ENCODE measurements around the gene RBMS3.

RBMS3 gene

GRCh38 chr3:29537889-29538609, 257.2 kb downstream of the RBMS3 start:
- no peak for DNase-seq

GRCh38 chr3:29538610-29538958, 257.7 kb downstream of the RBMS3 start:
- DNase-seq = no peak

DNA sequence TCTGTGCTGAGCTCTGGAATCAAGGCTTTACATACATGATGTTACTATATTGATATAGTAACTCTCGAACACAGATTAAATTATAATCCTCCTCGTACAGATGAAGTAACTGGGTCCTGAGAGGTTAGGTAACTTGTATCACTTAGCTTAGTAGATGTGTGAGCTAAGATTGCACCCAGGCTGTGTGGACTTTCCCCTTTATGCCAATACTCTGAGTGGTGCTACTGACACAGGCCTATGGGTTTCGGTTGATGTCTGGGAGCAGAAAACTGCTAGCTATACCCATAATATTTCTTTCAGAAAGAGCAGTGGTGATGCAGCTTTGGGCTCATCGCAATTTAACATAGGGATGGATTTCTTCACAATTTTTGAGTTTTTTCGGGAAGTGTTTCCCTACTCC, 259.7 kb downstream of the RBMS3 start:
- no peak for DNase-seq

DNA sequence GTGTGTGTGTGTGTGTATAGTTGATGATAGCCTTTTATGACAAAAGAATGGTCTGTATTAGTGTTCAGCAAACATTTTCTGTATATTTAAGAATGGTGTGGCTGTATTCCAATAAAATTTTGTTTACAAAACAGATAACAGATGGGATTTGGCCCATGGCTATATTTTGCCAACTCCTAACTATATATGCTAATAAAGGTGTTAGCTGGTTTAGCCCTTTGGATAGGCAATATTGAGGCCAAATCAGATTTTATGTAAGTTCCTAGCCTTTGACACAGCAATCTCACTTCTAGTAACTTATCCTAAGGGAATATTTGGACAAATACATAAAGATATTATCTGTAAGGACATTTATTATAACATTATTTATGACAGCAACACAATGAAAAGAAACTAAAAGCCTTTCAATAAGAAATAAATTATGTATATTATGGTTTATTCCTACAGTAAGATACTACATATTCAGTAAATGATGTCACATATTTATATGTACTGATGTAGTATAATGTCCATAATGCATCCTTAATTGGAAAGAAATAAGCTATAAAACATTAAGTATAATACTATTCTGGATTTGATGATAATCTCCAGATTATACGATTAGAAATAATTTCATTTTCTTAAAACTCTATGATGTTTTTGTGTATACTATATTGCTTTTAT, 264.0 kb downstream of the RBMS3 start:
- DNase-seq = no peak

GRCh38 chr3:29545615-29546014, 264.7 kb downstream of the RBMS3 start:
- DNase-seq = no peak

GRCh38 chr3:29552051-29552450, 271.2 kb downstream of the RBMS3 start:
- no peak for DNase-seq

DNA sequence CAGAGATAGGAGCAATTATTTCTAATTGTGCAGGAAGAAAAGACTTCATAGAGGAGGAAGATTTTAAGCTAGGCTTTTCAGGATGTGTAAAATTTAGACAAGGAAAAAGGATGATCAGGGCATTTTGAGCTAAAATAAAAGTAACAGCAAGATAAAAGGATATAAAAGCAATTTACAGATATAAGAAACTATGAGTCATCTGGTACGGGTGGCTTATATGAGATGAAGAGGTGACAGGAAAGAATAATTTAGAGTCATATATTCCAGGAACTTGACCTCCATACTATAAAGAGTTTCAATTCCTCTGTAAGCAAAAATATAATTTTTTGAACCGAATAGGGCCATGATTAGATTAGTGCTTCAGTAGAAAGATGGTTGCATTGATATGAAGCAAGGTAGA, 273.7 kb downstream of the RBMS3 start:
- no peak for DNase-seq

GRCh38 chr3:29555590-29555989, 274.7 kb downstream of the RBMS3 start:
- no peak for DNase-seq

- no peak for DNase-seq
These were observed 276.3 kb downstream of the RBMS3 start for GRCh38 chr3:29557186-29557585.

DNA sequence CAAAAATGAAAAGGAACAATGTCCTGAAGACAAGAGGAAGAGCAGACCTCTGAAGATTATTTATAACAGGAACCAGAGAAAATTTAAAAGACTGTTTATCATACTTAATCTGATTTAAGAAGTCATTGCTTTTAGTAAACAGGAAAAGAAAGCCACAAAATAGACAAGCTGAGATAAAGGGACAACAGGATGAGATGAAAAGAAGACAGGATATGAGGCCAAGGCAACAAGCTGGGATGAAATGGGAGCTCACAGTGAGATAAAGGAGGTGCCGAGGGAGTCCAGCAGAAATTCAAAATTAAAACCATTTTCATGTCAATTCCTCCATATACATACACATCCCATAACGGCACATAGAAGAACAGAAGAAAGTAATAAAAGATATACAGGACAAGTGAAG, 277.0 kb downstream of the RBMS3 start:
- no peak for DNase-seq

DNA sequence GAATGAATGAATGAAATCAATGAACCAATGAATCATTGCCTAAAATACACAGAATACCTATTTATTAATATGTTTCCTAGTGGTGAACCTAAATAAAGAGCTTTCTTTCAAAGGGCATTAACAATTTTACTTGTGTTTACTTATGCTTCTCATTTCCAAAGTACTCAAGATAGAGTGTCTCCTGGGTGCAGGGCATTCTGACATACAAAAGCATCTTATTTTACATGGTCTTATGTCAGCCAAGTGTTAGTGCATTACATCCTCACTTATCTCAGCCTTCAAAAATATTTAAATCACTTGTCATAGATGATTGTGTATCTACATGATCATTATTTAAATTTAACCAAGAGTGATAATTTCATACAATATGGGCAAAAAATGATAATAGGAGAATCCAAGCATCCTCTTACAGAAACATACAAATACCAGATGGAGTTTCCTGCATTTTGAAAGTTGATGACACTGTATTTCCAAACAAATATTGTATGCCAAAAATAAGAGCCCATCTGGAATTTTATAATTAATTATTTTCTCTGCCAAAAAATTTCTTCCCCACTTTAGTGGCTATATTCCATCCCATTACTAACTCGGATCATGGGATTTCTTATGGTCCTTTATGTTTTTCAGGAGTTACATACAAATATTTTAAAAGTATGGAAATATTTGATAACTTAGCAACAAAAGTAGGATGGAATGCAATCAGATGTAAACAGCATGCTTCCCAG, 279.0 kb downstream of the RBMS3 start:
- DNase-seq = no peak

DNA sequence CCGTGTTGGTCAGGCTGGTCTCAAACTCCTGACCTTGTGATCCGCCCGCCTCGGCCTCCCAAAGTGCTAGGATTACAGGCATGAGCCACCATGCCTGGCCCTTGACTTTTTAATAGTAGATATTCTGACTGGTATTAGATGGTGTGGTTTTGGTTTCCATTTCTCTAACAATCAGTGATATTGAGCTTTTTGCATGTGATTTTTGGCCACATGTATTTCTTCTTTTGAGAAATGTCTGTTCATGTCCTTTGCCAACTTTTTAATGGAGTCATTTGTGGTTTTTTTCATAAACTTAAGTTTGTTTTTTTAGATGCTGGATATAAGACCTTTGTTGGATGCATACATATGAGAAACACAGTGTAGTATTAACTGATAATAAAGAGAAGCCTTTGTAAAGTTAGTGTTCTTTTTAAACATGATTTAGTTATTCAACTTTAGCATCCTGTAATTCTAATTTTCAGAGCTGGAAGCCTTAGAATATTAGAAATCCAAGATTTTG, 280.8 kb downstream of the RBMS3 start:
- DNase-seq = no peak

DNA sequence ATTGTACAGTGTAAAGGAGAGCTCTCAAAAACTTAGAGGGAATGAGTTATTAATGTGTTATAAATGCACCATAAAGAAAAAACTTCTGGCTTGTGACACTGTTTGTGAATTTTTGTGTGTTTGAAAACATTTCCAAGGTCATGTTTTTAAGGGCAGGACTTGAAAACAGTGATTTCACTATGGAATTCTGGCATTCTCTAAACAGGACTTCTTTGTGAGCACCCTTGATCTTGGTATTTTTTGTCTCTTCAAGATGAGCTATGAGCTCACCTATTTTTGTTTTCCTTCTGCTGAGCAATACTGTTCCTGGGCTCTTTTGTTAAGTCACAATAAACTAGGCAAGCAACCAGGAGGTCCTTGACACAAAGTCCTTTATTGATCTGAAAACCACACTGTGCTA, 284.4 kb downstream of the RBMS3 start:
- no peak for DNase-seq

- no peak for DNase-seq
These were observed 286.6 kb downstream of the RBMS3 start for GRCh38 chr3:29567501-29567900.

- no peak for DNase-seq
These were observed 287.5 kb downstream of the RBMS3 start for GRCh38 chr3:29568355-29568754.

DNA sequence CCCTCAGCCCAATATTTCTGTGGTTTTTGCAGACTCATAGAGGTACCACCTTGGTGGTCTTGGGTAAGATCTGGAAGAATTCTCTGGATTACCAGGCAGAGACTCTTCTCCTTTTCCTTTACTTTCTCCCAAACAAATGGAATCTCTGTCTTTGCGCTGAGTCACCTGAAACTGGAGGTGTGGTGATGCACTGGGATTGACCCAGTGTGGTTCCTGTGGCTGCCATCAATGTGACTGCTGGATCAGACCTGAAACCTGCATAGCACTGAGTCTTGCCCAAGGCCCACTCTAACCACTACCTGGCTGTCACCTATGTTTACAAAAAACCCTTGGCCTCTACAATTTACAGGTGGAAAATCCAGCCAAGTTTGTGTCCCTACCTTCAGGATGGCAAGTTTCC, 295.3 kb downstream of the RBMS3 start:
- DNase-seq = no peak

DNA sequence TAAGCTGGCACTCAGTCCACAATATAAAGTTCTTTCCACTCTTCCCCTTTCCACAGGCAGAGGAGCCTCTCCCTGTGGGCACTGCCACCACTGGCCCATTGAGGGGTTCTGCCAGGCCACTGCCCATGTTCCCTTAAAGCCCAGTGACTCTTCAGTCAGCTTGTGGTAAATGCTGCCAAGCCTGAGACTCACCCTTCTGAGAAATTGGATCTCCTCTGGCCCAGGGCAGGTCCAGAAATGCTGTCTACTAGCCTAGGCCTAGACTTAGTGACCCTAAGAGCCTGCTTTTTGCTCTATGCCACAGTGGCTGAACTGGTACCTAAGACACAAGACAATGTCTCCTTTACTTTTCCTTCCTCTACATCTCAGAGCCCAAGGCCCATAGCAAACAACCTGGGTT, 295.8 kb downstream of the RBMS3 start:
- DNase-seq = no peak

GRCh38 chr3:29577250-29577649, 296.4 kb downstream of the RBMS3 start:
- DNase-seq = no peak

DNA sequence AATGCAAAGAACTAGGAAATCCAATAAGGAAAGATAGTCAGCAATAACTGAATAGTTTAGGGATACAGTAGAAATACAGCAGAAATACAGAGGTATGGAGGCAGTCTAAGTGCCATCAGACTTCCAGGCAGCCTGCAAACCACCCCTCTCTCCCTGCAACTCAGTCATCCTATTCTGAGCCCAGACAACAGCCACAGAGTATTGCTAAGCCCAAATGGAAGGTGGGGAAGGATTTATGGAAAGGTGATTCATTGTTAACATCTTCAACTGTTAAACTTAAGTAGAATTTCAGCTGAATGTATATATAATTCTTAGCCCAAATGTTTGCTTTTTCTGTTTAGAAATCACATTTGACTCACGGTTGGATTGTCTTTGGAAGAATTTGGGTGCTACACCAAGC, 300.4 kb downstream of the RBMS3 start:
- no peak for DNase-seq

GRCh38 chr3:29582273-29582672, 301.4 kb downstream of the RBMS3 start:
- DNase-seq = no peak

GRCh38 chr3:29583861-29584260, 303.0 kb downstream of the RBMS3 start:
- DNase-seq = no peak

- DNase-seq = no peak
These were observed 304.5 kb downstream of the RBMS3 start for GRCh38 chr3:29585368-29585767.

DNA sequence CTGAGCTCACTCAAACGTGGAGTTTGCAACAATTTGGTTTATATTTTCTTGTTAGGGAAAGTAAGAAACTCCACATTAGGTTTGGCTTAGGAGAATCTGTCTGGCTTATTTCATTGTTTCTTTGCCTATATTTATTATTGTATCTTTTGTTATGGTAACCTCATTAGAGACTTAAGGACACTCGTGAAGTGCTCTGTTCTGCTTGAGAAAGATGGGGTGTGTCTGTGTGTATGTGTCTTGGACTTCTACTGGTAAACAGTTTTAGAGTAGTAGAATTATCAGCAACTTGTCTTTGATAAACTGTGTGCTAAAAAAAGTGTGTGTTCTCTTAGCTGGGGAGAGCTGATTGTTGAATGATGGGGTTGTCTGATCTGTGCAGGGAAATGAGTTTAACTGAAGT, 306.5 kb downstream of the RBMS3 start:
- no peak for DNase-seq

- no peak for DNase-seq
These were observed 309.1 kb downstream of the RBMS3 start for GRCh38 chr3:29590012-29590411.
